ENCODE measurements around the gene SYNGR4.

The SYNGR4 gene

GRCh38 chr19:48392860-48393558 is 28.8 kb downstream of the SYNGR4 start:
- H3K27me3 ChIP-seq (ENCODE audit: insufficient read depth, low read depth, severe bottlenecking) = no peaks in the 10 kb centered on the region

DNA sequence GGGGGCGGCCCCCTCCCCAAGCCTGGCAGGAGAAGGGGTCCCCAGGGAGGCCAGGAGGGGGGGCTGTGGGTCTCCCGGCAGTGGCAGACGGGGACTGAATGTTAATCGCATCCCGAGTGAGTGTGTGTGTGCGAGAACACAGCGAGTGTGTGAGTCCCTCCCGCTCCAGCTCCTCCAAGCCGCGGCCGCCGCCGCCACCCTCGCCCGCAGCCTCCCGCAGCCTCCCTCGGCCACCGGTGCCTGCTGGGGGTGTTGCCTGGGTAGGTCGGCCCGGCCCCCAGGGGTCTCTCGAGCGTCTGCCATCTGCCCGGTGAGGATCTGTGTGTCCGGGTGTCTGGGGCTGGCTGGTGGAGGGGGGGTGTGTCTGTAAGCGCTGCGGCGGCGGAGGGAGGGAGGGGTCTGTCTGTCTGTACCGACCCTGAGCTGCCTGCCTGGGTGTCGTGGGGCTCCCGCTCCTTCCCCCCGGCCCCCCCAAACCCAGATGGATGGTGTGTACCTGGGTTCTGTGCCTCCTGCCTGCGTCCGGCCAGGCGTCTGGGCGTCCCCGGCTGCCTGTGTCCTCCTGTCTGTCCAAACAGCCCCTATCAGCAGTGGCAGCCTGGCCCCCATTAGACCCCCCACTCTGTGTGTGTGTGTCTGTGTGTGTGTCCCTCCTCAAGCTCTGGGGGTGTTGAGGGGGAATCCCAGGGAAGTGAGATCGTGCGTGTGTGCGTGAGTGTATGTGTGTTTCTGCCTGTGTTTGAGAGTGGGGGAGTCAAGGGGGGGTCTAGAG is 29.6 kb downstream of the SYNGR4 start, which contains the start of gene GRIN2D:
Gene GRIN2D (plus strand): TSS at position 110 of the 772 bp plus-strand sequence. CDS start 4,725 bp downstream, outside the sequence.
- no peaks in the 10 kb centered on the region for H3K9me3 ChIP-seq (ENCODE audit: severe bottlenecking)
- TF ChIP-seq CTCF (IDR thresholded peaks at IDR 0.05; ENCODE audit: low read depth, low read length) = peak; percentile 40
- peaks cover 8% of the 10 kb centered on the region for H3K36me3 ChIP-seq
- no peaks in the 10 kb centered on the region for H3K27me3 ChIP-seq (ENCODE audit: insufficient read depth, low read depth, severe bottlenecking)
- peak within 1 kb of the TSS; percentile 53 for H3K27ac ChIP-seq
- DNase-seq = peak; percentile 81
- peak within 1 kb of the TSS; percentile 85 for H3K4me3 ChIP-seq (ENCODE audit: low read depth, low read length)

More at GRCh38 chr19:48392860-48393558, 28.8 kb downstream of the SYNGR4 start:
- no peak for DNase-seq
- H3K27ac ChIP-seq = peak overlapping the region; percentile 53
- no peak for TF ChIP-seq CTCF (IDR thresholded peaks at IDR 0.05; ENCODE audit: low read depth, low read length)
- H3K9me3 ChIP-seq (ENCODE audit: severe bottlenecking) = no peaks in the 10 kb centered on the region
- H3K4me3 ChIP-seq (ENCODE audit: low read depth, low read length) = peak overlapping the region; percentile 85
- H3K36me3 ChIP-seq = peaks cover 16% of the 10 kb centered on the region

DNA sequence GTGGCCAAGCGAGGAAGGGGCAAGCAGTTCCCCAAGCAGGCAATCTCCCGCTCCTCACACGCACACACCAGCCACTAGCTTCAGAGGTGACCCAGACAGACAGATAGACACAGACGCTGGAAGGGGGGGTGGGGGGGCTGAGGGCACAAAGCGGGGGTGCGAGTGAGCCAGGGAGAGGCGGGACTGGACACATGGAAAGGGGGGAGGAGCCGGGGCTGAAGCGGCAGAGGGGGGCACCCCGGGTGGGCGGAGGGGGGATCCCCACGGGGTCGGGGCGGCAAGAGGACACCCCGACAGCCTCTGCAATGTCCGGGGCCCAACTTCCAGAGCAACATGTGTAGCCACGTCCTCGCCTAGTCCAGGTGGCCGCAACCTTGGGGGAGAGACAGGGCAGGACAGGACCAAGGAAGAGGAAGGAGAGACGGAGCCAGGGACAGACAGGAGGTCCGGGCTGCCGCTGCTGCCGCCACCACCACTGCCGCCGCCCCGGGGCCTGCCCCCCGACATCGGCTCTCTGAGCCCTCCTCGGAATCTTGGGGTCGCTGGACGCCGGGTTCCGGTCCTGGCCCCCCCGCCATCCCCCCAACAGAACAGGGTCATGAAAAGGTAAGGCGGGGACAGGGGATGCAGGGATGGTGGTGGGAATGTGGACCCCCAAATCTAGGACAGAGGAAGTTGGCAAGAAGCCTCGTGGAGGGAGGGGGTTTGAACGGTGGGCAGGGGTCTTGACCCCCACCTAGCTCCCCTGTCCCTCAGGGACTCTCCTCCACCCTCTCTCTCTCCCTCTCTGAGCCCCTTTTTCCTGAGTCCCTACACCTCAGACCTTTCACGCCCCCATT is 30.4 kb downstream of the SYNGR4 start:
- no peak for TF ChIP-seq CTCF (IDR thresholded peaks at IDR 0.05; ENCODE audit: low read depth, low read length)
- Histone ChIP-seq H3K4me3 (ENCODE audit: low read depth, low read length) (peak overlapping the region; percentile 85), H3K27me3 (ENCODE audit: insufficient read depth, low read depth, severe bottlenecking) (no peaks in the 10 kb centered on the region), H3K27ac (peak overlapping the region; percentile 53), H3K9me3 (ENCODE audit: severe bottlenecking) (no peaks in the 10 kb centered on the region), H3K36me3 (peaks cover under 1% of the 10 kb centered on the region)
- DNase-seq = no peak

DNA sequence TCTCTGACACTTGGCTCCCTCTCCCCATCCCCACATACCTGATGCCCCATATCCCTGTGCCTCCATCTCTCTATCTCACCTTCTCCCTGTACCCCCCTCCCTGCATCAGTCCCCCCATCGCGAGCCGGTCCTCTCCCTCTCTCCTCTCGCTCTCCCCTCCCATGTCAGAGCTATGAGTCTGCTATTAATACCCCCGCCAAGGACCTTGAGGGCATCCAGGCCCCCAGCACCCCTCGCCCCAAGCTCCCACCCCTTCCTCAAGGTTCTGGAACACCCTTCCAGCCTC is 30.9 kb downstream of the SYNGR4 start:
- H3K27ac ChIP-seq = no peak overlapping the region
- H3K4me3 ChIP-seq (ENCODE audit: low read depth, low read length) = peak overlapping the region; percentile 85
- no peak for TF ChIP-seq CTCF (IDR thresholded peaks at IDR 0.05; ENCODE audit: low read depth, low read length)
- DNase-seq = no peak
- H3K27me3 ChIP-seq (ENCODE audit: insufficient read depth, low read depth, severe bottlenecking) = no peaks in the 10 kb centered on the region
- H3K9me3 ChIP-seq (ENCODE audit: severe bottlenecking) = no peaks in the 10 kb centered on the region
- H3K36me3 ChIP-seq = no peaks in the 10 kb centered on the region

- peaks cover 2% of the 10 kb centered on the region; the same call in 1 of the 2 replicates for H3K36me3 ChIP-seq
- H3K27me3 ChIP-seq (ENCODE audit: insufficient read depth, low read depth, severe bottlenecking) = no peaks in the 10 kb centered on the region
- H3K4me3 ChIP-seq (ENCODE audit: low read depth, low read length) = 0 out of 2 replicates have a peak overlapping the region, but pooled peaks have one; percentile 6
- no peak overlapping the region for H3K27ac ChIP-seq
- no peaks in the 10 kb centered on the region for H3K9me3 ChIP-seq (ENCODE audit: severe bottlenecking)
- DNase-seq = no peak
- no peak for TF ChIP-seq CTCF (IDR thresholded peaks at IDR 0.05; ENCODE audit: low read depth, low read length)
These were observed 31.3 kb downstream of the SYNGR4 start for GRCh38 chr19:48395499-48395898.

Data from WERI-Rb-1 (cell line).